GM12865 (cell line): ENCODE measurements around the gene PDZD2.

Source experiments
- DNase-seq: peaks from one replicate; pipeline ENCODE4 v3.0.0; 2010; ENCODE audit warnings: low read depth
- H3K4me3 ChIP-seq: 2 replicates; pipeline ENCODE4 v1.5.1; 2011; ENCODE audit warnings: mild to moderate bottlenecking, low read depth, low read length, control low read depth
- CTCF ChIP-seq: IDR thresholded peaks from 2 replicates; pipeline ENCODE4 v1.5.1; 2011; ENCODE audit warnings: low read length, control low read depth, low read depth, inconsistent platforms; ENCODE audit not compliant: insufficient read depth; ENCODE audit errors: missing control alignments

The PDZD2 gene

DNA sequence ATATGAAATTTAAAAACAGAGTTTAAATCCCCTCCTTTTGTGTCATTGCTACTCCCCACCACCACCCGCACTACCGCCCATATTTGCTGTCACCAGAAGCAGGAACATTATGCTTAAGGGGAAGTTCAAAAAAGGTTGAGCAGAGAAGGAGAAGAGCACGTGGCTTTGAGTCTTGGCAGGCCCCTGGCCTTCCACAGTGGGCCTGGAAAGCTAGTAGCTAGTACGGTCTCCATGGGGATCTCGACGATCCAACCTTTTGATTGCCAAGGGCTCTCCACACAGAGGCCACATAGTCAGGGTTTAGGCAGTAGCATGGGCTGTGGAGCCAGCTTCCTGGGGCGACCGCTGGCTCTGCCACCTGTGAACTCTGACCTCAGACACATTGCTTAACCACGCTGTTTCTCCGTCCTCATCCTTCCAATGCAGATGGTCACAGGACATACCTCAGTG is 445.1 kb downstream of the PDZD2 start:
- TF ChIP-seq CTCF: no peak
- DNase-seq: no peak
- H3K4me3 ChIP-seq: no peak overlapping the region

DNA sequence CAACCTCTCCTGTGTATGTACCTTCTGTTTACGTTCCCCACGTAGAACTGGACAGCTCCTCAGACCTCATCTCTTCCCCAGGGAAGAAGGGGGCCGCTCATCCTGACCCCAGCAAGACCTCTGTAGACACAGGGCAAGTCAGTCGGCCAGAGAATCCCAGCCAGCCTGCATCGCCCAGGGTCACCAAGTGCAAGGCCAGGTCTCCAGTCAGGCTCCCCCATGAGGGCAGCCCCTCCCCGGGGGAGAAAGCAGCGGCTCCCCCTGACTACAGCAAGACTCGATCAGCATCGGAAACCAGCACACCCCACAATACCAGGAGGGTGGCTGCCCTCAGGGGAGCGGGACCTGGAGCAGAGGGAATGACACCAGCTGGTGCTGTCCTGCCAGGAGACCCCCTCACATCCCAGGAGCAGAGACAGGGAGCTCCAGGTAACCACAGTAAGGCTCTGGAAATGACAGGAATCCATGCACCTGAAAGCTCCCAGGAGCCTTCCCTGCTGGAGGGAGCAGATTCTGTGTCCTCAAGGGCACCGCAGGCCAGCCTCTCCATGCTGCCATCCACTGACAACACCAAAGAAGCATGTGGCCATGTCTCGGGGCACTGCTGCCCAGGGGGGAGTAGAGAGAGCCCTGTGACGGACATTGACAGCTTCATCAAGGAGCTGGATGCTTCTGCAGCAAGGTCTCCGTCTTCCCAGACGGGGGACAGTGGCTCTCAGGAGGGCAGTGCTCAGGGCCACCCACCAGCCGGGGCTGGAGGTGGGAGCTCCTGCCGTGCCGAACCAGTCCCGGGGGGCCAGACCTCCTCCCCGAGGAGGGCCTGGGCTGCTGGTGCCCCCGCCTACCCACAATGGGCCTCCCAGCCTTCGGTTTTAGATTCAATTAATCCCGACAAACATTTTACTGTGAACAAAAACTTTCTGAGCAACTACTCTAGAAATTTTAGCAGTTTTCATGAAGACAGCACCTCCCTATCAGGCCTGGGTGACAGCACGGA is 448.5 kb downstream of the PDZD2 start:
- DNase-seq: no peak
- no peak overlapping the region for H3K4me3 ChIP-seq
- no peak for TF ChIP-seq CTCF

DNA sequence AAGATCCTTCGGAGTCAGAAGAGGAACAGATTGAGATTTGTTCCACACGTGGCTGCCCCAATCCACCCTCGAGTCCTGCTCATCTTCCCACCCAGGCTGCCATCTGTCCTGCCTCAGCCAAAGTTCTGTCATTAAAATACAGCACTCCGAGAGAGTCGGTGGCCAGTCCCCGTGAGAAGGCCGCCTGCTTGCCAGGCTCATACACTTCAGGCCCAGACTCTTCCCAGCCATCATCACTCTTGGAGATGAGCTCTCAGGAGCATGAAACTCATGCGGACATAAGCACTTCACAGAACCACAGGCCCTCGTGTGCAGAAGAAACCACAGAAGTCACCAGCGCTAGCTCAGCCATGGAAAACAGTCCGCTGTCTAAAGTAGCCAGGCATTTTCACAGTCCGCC is 449.3 kb downstream of the PDZD2 start:
- no peak for DNase-seq
- no peak overlapping the region for H3K4me3 ChIP-seq
- no peak for TF ChIP-seq CTCF

GRCh38 chr5:32089146-32090000 is 450.4 kb downstream of the PDZD2 start:
- no peak for DNase-seq
- no peak overlapping the region for H3K4me3 ChIP-seq
- TF ChIP-seq CTCF: no peak

- no peak for DNase-seq
- no peak overlapping the region for H3K4me3 ChIP-seq
- TF ChIP-seq CTCF: no peak
Observed at GRCh38 chr5:32090026-32090754, 451.3 kb downstream of the PDZD2 start.

DNA sequence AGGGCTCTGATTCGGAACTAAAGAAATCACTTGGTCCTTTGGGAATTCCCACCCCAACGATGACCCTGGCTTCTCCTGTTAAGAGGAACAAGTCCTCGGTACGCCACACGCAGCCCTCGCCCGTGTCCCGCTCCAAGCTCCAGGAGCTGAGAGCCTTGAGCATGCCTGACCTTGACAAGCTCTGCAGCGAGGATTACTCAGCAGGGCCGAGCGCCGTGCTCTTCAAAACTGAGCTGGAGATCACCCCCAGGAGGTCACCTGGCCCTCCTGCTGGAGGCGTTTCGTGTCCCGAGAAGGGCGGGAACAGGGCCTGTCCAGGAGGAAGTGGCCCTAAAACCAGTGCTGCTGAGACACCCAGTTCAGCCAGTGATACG is 451.8 kb downstream of the PDZD2 start:
- DNase-seq: no peak
- no peak overlapping the region for H3K4me3 ChIP-seq

More for the DNA sequence above, 451.8 kb downstream of the PDZD2 start:
- no peak for TF ChIP-seq CTCF
